GM18498 (cell line): ENCODE measurements around the gene N4BP3.
A peak's percentile ranks its signal among the peaks of the same experiment; 100 is the strongest.
"Not testable (repeated sequence)": the region's sequence is repeated elsewhere in the genome, so short reads cannot be mapped to it uniquely, and the experiment has no call there.

Experiments
- ATAC-seq: cut with Tn5 transposase; IDR thresholded peaks from one replicate; pipeline ENCODE4 v1.9.1; 2021; ENCODE audit warnings: mild to moderate bottlenecking, moderate library complexity; ENCODE audit not compliant: unreplicated experiment

The N4BP3 gene, protein sequence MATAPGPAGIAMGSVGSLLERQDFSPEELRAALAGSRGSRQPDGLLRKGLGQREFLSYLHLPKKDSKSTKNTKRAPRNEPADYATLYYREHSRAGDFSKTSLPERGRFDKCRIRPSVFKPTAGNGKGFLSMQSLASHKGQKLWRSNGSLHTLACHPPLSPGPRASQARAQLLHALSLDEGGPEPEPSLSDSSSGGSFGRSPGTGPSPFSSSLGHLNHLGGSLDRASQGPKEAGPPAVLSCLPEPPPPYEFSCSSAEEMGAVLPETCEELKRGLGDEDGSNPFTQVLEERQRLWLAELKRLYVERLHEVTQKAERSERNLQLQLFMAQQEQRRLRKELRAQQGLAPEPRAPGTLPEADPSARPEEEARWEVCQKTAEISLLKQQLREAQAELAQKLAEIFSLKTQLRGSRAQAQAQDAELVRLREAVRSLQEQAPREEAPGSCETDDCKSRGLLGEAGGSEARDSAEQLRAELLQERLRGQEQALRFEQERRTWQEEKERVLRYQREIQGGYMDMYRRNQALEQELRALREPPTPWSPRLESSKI

DNA sequence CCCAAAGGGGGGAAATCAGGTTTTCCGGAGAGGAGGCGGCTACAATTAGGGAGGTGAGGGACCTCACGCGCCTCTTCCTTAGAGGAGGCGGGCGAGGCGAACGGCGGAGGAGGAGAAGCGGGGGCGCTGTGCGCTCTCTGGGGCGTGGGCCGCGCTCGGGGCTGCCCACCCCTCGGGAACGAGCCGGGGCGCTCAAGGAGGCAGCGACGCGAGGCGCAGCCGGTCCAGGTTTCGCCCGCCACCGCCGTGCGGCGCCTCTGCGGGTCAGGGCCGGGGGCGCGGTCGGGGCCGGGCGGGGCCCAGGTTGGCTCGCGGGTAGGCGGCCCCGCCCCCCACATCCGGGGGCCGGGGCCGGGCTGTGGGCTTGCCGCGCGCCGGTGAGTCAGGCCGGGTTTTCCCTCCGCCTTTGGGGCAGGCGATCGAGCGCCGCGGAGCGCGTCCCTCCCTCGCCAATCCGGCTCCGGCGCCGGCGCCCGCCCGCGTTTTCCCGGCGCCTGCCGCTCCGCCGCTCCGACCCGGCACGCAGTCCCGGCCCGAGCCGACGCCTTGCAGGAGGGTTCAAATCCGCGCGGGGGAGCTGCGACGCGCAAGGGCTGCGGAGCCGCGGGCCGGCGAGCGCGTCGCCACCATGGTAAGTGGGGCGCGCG lies at the start of gene N4BP3:
Gene N4BP3, plus strand, starts transcription at position 392 of the 647 bp plus-strand sequence. CDS start 6,052 bp downstream, outside the sequence.
- ATAC-seq, result peak; percentile 73

DNA sequence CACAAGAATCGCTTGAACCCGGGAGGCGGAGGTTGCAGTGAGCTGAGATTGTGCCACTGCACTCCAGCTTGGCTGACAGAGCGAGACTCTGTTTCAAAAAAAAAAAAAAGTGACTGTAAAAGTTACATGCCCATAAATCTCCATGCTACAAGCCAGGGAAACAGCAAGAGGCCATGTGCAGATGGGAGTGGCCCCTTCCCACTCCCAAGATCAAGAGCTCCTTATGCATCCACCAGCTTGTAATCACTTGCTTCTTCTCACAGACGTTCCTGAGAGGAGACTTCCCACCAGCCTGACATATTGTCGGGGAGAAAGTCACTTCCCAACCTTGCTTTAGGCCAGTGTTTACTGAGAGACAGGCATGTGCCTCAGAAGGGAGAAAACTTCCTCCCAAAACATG lies 45.6 kb upstream of the N4BP3 start:
- ATAC-seq, result no peak

DNA sequence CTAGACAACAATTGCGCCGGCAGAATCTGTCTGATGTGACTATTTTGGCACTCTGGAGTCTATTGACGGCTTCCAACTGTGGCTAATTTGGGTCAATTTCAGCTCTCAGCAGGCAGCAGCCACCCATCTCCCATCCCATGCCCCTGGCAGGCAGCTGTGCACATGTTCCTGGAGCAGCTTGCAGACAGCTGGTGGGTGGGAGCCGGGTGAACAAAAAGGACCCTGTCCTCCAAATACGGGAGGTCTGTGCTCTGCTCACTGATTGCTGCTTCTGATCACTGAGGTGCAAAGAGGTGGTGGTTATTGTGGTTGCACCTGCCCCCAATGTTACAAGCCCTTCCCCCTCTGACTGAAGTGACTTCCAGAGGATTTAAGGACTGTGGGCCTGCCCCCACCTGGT lies 45.0 kb upstream of the N4BP3 start:
- ATAC-seq, result no peak

DNA sequence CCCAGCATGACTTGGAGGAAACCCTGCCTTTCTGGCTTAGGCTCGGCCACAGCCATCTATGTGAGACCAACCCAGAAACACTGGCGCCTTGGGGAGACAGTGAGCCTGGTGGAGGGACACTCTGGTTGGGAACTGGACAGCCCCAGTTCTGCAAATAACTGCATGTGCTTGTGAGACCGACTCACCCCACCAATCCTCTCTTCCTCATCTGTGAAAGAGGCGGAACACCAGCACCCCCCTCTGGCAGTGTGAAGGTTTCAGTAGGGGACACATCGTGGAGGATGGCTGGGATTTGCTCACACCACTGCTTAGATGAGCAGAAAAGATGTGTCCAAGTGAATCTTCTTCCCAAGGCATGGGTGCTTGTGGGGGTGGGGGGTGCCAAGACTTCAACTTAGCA lies 43.4 kb upstream of the N4BP3 start:
- no peak for ATAC-seq

DNA sequence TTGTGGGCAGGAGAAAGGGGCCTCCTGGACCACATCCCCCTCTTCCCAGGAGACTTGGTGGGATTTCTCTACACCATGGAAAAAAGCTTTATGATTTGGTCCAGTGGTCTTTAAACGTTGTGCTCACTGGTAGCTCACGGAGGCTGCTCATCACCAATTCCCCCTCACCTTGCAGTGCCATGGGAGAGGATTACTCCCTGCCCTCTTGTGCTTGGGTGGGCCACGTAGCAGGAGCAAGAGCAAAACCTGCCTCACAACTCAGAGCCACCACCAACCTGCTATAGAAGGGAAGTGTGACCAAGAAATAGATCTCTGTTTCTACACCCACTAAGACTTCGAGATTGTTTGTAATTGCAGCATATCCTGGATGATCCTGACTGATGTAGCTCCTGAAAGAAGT lies 42.2 kb upstream of the N4BP3 start:
- ATAC-seq, result no peak

DNA sequence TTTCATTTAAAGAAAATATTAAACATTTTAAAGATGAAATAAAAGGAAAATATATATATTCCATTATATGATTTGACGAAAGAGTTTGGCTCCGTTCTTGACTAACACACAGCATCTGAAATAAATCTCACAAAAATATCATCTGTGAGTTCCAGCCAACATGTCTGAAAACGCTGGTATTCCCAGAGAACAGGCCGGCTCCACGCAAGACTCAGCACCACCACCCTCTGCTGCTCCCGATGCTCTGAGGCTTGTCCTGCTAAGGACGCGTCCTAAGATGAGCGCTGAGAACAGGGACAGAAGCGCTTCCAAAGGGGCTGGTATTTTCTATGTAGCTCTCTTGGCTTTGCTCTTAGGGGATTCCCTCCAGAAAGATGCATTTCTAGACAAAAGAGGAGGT lies 40.6 kb upstream of the N4BP3 start:
- no peak for ATAC-seq

DNA sequence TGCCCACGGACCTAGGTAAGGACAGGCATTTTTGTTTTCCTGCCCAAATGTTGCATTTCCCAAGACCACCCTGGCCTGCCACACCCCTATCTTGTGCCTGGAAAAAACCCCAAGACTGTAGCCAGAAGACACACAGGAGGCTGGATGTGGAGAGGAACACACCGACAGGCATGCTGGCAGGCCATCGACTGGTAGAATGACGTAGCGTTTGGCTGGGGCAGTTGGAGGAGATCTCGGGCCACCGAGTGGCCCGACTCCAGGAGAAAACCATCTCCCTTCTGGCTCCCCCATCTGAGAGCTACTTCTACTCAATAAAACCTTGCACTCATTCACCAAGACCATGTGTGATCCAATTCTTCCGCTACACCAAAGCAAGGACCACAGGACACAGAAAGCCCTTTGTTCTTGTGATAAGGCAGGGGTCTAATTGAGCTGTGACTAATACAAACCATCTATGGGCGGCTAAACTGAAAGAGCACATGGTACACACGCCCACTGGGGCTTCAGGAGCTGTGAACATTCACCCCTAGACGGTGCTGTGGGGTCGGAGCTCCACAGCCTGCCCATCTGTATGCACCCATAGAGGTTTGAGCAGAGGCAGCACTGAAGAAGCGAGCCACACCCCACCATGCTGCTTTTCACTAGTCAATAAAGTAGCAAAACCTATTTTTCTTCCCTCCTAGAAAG lies 38.9 kb upstream of the N4BP3 start:
- no peak for ATAC-seq

DNA sequence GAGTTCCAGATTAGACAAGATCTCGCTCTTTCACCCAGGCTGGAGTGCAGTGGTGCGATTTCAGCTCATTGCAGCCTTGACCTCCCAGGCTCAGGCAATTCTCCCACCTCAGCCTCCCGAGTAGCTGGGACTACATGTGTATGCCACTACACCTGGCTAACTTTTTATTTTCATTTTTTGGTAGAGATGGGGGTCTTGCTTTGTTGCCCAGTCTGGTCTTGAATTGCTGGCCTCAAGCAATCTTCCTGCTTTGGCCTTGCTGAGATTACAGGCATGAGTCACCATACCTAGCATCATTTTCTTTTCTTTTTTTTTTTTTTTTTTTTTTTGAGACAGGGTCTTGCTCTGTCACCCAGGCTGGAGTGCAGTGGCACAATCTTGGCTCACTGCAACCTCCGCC lies 36.4 kb upstream of the N4BP3 start:
- not testable (repeated sequence) for ATAC-seq

DNA sequence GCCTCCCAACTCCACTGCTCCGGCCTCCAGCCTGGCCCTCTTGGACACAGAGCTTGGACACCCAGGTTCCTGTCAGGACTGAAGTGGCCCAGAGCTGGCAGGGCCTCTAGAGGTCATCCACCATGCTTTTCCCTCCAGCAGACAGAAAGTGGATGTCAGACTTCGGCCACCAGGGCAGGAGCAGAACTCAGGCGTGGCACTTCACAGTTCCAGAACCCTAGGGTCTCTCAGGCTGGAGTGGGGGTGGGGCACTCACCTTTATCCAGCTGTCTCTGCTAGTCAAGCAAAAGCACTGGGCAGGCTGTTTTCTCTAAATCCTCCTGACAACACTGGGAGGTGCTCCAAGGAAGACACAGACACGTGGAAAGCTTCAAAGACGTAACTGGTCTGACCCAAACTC lies 35.6 kb upstream of the N4BP3 start:
- no peak for ATAC-seq

DNA sequence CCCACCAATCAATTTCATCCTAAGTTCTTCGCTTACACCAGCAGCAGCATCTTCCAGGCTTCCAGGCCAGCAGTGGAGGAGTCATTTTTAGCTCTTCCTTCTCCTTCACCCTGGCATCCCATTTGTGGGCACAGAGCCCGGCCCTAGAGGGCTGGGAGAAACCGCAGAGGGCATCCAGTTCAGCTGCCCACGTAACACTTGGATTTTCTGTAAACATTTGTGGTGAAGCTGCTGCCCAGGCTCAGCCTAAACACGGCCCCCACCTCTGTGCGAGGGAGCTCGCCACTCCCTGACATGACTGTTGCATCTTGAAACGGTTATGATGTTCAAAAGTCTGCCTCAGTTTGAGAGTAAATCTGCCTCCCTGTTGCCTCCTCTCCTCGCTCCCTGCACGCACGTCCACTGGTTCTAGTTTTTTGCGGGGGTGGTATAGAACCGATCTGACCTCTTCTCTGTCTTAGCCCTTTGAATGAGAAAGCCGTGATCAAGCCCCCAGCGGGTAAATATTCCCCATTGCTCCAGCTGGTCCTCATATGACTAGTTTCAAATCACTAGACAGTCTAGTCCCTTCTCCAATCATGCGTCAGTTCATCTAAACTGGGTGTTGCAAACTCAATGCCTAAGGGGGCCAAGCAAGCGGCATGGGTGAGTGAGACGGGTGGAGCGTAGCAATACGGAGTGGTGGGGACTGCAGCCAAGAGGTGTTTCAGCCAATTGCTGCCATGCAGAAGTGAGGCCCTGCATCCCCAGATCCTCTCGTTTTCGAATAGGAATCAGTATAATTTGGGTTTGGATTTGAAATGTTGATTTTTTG lies 34.9 kb upstream of the N4BP3 start:
- ATAC-seq, result no peak

DNA sequence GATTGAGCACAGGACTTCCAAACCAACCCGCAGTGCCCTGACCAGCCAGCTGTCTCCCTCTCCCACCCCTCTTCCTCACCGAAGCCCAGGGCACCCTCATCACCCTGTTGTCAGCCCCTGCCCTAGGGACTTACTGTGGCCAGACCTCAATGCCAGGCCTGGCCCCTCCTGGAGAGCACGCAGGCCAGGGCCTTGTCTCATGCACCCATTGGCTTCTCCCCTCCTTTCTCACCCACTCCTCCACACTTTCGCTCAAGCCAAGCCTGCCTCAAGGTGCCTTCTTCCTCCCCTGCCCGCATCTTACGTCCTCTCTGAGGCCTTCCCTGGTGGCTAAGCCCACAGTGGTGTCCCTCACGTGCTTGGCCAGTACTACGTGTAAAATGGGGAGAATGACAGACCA lies 33.3 kb upstream of the N4BP3 start:
- no peak for ATAC-seq

DNA sequence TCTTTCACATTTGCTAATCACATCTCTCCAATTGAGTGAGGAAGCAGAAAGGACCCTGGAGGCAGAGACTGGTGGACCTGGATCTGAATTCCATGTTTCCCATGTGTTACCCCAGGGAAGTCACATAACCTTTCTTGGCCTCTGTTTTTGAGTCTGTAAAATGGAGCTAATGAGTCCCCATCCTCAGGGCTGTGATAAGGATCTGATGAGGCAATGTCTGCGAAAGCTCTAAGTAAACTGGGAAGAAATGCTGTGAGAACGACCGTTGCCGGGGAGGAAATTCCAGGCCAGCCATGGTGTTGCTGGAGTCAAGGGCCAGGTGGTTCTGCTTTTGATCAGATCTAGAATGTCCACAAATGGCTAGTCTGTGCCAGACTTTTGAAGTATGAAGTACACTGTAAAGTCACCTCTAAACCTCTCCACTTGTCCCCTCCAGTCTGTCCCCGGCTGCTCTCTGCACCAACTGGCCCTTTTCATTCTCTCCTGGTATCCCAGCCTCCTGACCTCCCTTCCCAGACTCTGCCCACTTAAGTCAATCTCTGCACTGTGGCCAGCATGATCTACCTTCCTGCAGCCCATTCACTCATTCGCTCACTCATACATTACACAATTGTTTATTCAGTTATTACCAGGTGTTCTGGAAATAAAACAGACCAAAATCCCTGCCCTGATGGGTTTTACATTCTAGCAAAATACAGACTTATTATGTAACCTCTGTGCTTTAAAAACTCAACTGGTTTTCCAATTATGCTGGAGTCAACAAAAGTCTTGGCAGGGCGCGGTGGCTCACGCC lies 32.5 kb upstream of the N4BP3 start:
- no peak for ATAC-seq

DNA sequence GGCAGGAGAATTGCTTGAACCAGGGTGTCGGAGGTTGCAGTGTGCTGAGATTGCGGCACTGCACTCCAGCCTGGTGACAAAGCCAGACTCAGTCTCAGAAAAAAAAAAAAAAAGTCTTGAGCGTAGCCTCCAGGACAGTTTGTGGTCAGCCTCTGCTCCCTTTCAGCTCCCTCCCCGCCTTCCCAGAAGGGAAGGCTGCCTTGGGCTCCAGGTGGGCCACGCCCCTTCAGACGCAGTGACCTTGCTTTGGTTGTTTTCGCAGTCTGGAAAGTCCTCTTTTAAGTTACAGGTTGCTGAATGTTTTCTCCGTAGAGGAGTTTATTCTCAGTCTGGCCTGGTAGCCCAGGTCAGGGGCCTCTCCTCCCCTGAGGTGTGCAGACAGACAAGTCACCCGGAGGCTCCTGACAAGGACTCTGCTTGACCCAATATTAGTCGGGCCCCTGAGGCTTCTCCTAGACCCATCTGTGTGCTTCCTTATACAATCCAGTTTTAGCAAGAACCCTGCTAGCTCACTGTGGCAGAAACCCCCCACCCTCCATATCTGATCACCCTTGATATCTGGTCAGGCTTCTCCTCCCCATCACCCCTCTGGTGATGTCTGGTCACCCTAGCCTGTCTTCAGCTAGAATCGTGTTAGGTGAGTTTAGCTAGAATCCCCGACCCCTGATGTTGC lies 31.6 kb upstream of the N4BP3 start:
- ATAC-seq, result no peak

DNA sequence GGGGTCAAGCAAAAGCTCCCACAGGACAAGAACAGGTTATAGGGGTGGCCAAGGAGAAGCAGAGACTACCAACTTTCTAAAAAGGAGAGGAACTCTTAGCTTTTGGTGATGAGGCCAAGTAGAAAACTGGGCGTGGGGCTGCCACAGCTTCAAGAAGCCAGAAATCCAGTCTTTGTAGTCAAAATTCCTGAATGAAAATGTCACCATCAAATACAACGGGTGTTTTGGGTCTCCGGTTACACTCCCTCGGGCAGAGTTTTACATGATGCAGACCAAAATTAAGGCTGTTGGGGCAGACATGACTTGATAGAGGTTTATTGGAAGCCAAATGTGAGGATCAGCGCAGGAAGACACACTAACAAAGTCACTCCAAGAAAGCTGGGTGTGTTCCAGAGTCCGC lies 29.4 kb upstream of the N4BP3 start:
- ATAC-seq, result no peak

DNA sequence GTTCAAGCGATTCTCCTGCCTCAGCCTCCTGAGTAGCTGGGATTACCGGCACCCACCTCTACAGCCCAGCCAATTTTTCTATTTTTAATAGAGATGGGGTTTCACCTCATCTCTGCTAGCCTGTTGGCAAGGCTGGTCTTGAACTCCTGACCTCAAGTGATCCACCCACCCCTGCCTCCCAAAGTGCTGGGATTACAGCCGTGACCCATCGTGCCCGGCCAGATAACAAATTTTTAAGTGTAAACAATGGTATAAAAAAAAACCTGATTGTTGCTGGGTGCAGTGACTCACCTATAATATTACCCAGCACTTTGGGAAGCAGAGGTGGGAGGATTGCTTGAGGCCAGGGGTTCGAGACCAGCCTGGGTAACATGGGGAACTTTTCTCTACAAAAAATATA lies 28.0 kb upstream of the N4BP3 start:
- no peak for ATAC-seq

DNA sequence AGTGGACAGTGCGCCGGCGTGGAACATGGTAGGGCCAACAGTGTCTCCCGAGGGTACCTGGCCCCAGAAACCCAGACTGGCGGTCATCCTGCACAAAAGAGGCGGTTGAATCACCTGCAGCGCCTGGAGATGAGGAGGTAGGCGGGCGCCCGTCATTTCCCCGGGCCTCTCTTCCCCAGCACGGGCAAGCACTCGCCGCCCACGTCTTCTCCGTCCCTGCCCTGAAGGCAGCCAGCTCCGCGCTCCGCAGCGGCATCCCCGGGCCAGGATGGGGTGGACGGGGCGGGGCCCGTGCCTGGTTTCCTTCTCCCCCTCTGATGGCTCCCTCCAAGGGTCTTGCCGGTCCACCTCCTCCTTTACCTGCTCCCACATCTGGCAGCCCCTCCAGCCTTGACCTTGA lies 27.1 kb upstream of the N4BP3 start:
- ATAC-seq, result no peak

DNA sequence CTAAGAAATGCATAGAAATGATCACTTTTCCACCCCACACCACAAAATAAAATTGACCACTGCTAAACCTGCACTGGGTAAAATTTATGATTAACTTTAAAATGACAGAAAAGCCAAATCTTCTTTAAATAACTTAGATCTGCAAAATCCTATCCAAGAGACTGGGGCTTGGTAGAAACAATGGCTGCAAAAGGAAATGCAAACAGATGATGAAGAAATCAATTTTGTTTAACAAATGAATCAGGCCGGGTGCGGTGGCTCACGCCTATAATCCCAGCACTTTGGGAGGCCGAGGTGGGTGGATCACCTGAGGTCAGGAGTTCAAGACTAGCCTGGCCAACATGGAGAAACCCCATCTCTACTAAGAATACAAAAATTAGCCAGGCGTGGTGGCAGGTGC lies 26.1 kb upstream of the N4BP3 start:
- not testable (repeated sequence) for ATAC-seq

DNA sequence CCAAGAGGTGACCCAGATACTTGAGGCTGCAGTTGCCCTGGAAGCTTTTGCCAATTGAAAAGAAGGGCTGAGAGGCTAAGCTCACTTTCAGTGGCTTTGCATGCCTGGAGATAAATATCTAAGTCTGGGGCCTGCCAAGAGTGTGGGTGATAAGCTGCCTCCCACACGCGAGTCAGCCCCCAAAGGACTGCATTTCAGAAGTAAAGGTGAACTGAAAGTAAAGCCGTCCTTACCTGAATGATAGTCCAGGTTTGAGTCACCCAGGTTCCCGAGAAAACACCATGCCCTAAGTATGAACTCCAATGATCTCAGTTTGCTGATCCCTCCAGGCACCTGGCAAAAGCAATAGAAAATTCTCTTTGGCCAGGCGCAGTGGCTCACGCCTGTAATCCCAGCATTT lies 22.5 kb upstream of the N4BP3 start:
- no peak for ATAC-seq

DNA sequence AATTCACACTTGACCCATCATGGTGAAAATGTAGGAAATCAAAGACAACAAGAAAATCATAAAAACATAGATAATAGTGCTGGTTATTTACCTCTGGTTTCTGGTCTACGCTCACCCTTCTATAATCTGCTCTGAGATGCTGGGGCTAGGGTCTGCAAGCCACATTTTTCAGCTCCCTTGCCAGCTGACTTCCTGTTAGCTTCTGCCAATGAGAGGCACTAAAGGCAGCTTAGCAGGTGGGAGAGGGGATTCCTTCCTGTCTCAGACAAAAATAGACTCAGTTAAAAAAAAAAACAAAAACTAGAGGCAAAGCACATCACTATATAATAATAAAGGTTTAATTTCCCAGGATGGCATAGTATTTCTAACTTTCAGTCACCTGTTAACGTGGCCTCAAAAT lies 20.2 kb upstream of the N4BP3 start:
- no peak for ATAC-seq

DNA sequence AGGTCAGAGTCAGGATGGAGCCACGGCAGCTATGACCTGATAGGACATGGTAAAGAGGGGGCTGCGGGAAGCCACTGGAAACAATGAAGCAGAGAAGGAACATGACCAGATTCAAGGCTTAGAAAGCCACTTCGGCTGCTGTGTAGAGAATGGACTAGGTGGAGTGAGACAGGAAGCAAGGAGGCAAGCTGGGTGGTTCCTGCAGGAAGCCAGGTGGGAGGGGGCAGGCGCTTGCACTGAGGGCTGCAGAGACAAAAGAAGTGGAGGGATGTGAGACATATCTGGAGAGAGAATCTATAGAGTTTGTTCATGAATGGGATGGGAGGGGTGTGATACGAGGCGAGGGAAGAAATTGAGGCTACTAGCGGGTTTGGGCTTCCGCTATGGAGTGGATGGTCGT lies 19.0 kb upstream of the N4BP3 start:
- ATAC-seq, result no peak
